ENCODE data around the gene SPTBN4.

The SPTBN4 gene

GRCh38 chr19:40580619-40581018, 113.8 kb downstream of the SPTBN4 start:
- TF ChIP-seq POLR2AphosphoS5 (IDR thresholded peaks at IDR 0.05; ENCODE audit: low read depth, low read length) (no peak), POLR2A (IDR thresholded peaks at IDR 0.05; ENCODE audit: low read depth, low read length) (no peak), TAF1 (IDR thresholded peaks at IDR 0.05; ENCODE audit: borderline replicate concordance, low read depth, low read length) (no peak)
- FAIRE-seq, result no peak

GRCh38 chr19:40581531-40581930, 114.7 kb downstream of the SPTBN4 start:
- FAIRE-seq, result no peak
- no peak for TF ChIP-seq TAF1 (IDR thresholded peaks at IDR 0.05; ENCODE audit: borderline replicate concordance, low read depth, low read length)
- no peak for TF ChIP-seq POLR2A (IDR thresholded peaks at IDR 0.05; ENCODE audit: low read depth, low read length)
- TF ChIP-seq POLR2AphosphoS5 (IDR thresholded peaks at IDR 0.05; ENCODE audit: low read depth, low read length), result no peak
- no peak for DNase-seq (ENCODE audit: insufficient read length)

More at GRCh38 chr19:40580619-40581018, 113.8 kb downstream of the SPTBN4 start:
- no peak for DNase-seq (ENCODE audit: insufficient read length)

GRCh38 chr19:40582467-40582866, 115.7 kb downstream of the SPTBN4 start:
- DNase-seq (ENCODE audit: insufficient read length) (no peak), FAIRE-seq (no peak)
- TF ChIP-seq TAF1 (IDR thresholded peaks at IDR 0.05; ENCODE audit: borderline replicate concordance, low read depth, low read length) (no peak), POLR2AphosphoS5 (IDR thresholded peaks at IDR 0.05; ENCODE audit: low read depth, low read length) (no peak), POLR2A (IDR thresholded peaks at IDR 0.05; ENCODE audit: low read depth, low read length) (no peak)

GRCh38 chr19:40583283-40583682, 116.5 kb downstream of the SPTBN4 start:
- FAIRE-seq, result no peak
- no peak for DNase-seq (ENCODE audit: insufficient read length)
- TF ChIP-seq POLR2AphosphoS5 (IDR thresholded peaks at IDR 0.05; ENCODE audit: low read depth, low read length) (no peak), TAF1 (IDR thresholded peaks at IDR 0.05; ENCODE audit: borderline replicate concordance, low read depth, low read length) (no peak), POLR2A (IDR thresholded peaks at IDR 0.05; ENCODE audit: low read depth, low read length) (no peak)

- FAIRE-seq, result no peak
- DNase-seq (ENCODE audit: insufficient read length), result no peak
Observed at GRCh38 chr19:40584007-40584406, 117.2 kb downstream of the SPTBN4 start.

GRCh38 chr19:40585241-40585981, 118.6 kb downstream of the SPTBN4 start:
- FAIRE-seq (no peak), DNase-seq (ENCODE audit: insufficient read length) (no peak)
- TF ChIP-seq TAF1 (IDR thresholded peaks at IDR 0.05; ENCODE audit: borderline replicate concordance, low read depth, low read length), result no peak

More at GRCh38 chr19:40584007-40584406, 117.2 kb downstream of the SPTBN4 start:
- TF ChIP-seq POLR2AphosphoS5 (IDR thresholded peaks at IDR 0.05; ENCODE audit: low read depth, low read length) (no peak), TAF1 (IDR thresholded peaks at IDR 0.05; ENCODE audit: borderline replicate concordance, low read depth, low read length) (no peak), POLR2A (IDR thresholded peaks at IDR 0.05; ENCODE audit: low read depth, low read length) (no peak)

- DNase-seq (ENCODE audit: insufficient read length) (no peak), FAIRE-seq (no peak)
- TF ChIP-seq TAF1 (IDR thresholded peaks at IDR 0.05; ENCODE audit: borderline replicate concordance, low read depth, low read length) (no peak), POLR2A (IDR thresholded peaks at IDR 0.05; ENCODE audit: low read depth, low read length) (no peak), POLR2AphosphoS5 (IDR thresholded peaks at IDR 0.05; ENCODE audit: low read depth, low read length) (no peak)
Observed at GRCh38 chr19:40585982-40586422, 119.2 kb downstream of the SPTBN4 start.

GRCh38 chr19:40586611-40587010, 119.8 kb downstream of the SPTBN4 start:
- FAIRE-seq, result no peak
- no peak for TF ChIP-seq POLR2A (IDR thresholded peaks at IDR 0.05; ENCODE audit: low read depth, low read length)
- TF ChIP-seq TAF1 (IDR thresholded peaks at IDR 0.05; ENCODE audit: borderline replicate concordance, low read depth, low read length), result no peak
- TF ChIP-seq POLR2AphosphoS5 (IDR thresholded peaks at IDR 0.05; ENCODE audit: low read depth, low read length), result no peak
- DNase-seq (ENCODE audit: insufficient read length), result no peak

GRCh38 chr19:40588110-40588854, 121.5 kb downstream of the SPTBN4 start:
- no peak; the same call in 1 of the 2 replicates for TF ChIP-seq POLR2A (IDR thresholded peaks at IDR 0.05; ENCODE audit: low read depth, low read length)
- no peak for TF ChIP-seq POLR2AphosphoS5 (IDR thresholded peaks at IDR 0.05; ENCODE audit: low read depth, low read length)
- no peak for TF ChIP-seq TAF1 (IDR thresholded peaks at IDR 0.05; ENCODE audit: borderline replicate concordance, low read depth, low read length)
- FAIRE-seq, result no peak
- DNase-seq (ENCODE audit: insufficient read length), result no peak

- TF ChIP-seq POLR2AphosphoS5 (IDR thresholded peaks at IDR 0.05; ENCODE audit: low read depth, low read length) (no peak), POLR2A (IDR thresholded peaks at IDR 0.05; ENCODE audit: low read depth, low read length) (no peak)
- FAIRE-seq (no peak), DNase-seq (ENCODE audit: insufficient read length) (no peak)
Observed at GRCh38 chr19:40588926-40589569, 122.2 kb downstream of the SPTBN4 start.

- DNase-seq (ENCODE audit: insufficient read length) (no peak), FAIRE-seq (no peak)
- no peak for TF ChIP-seq TAF1 (IDR thresholded peaks at IDR 0.05; ENCODE audit: borderline replicate concordance, low read depth, low read length)
- TF ChIP-seq POLR2AphosphoS5 (IDR thresholded peaks at IDR 0.05; ENCODE audit: low read depth, low read length), result peak; percentile 39
- no peak for TF ChIP-seq POLR2A (IDR thresholded peaks at IDR 0.05; ENCODE audit: low read depth, low read length)
Observed at GRCh38 chr19:40589591-40590429, 123.0 kb downstream of the SPTBN4 start.
